ENCODE measurements around the gene FAT1.

The FAT1 gene

GRCh38 chr4:186623546-186623945 is 100.1 kb downstream of the FAT1 start:
- in situ Hi-C loops (cut with HindIII; ENCODE audit: low pct_unique_long_range_greater_than_20kb, low sequenced_read_pairs), result no loop called here
- DNase-seq (ENCODE audit: low read depth in 1 of 2, low spot score in 1 of 2), result no peak
- no peak for TF ChIP-seq JUND (IDR thresholded peaks at IDR 0.05; ENCODE audit: low read depth)

DNA sequence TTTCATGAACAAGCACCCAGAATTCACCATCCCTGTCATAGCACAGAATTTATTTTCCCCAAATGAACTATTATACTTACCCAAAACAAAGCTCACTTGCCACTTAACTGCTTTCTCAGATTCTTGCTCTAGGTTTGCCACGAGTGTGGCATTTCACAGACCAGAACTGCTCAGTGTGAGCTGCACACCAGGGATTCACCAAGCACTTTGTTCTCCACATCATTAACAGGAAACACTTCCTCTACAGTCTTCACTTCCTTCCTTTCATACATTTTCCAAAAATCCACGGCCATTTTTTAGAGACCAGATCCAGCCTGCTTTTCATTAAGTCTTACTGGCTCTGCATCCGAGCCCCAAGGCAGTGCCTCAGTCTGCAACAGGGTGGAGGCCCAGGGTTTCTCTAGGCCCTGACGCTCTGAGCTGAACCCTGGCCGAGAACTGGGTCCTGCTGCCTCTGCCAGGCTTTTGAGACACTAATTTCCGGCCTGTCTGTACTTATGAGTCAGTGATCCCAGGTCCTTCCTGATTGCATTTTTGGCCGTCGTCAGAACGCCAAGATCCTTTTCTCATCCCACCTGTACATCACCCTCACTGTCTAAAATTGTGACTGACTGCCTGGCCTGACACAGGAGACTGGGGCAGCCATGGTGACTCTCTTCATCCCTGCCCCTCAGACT is 100.7 kb downstream of the FAT1 start:
- DNase-seq (ENCODE audit: low read depth in 1 of 2, low spot score in 1 of 2), result no peak
- TF ChIP-seq JUND (IDR thresholded peaks at IDR 0.05; ENCODE audit: low read depth), result no peak
- in situ Hi-C loops (cut with HindIII; ENCODE audit: low pct_unique_long_range_greater_than_20kb, low sequenced_read_pairs), result no loop called here

GRCh38 chr4:186621959-186622553 is 101.6 kb downstream of the FAT1 start:
- DNase-seq (ENCODE audit: low read depth in 1 of 2, low spot score in 1 of 2), result peak in 1 of 2 experiments; percentile 30
- in situ Hi-C loops (cut with HindIII; ENCODE audit: low pct_unique_long_range_greater_than_20kb, low sequenced_read_pairs), result no loop called here
- no peak for TF ChIP-seq JUND (IDR thresholded peaks at IDR 0.05; ENCODE audit: low read depth)

DNA sequence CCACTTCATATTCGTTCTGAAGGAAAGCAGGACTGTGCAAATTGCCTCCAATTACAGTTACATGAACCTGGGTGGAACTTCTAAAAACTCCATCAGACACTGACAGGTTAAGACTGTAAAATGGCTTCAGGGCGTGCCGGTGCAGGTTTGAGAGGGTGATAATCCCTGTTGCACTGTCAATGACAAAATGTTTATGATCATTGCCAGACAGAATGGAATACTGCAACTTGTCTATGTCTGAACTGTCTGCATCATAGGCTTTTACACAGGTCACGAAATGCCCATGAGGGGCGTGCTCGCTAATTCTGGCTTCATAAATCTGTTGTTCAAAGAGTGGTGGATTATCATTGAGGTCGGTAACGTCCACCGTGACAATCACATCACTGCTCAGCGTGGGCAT is 104.6 kb downstream of the FAT1 start:
- in situ Hi-C loops (cut with HindIII; ENCODE audit: low pct_unique_long_range_greater_than_20kb, low sequenced_read_pairs), result no loop called here
- TF ChIP-seq JUND (IDR thresholded peaks at IDR 0.05; ENCODE audit: low read depth), result no peak
- no peak for DNase-seq (ENCODE audit: low read depth in 1 of 2, low spot score in 1 of 2)

DNA sequence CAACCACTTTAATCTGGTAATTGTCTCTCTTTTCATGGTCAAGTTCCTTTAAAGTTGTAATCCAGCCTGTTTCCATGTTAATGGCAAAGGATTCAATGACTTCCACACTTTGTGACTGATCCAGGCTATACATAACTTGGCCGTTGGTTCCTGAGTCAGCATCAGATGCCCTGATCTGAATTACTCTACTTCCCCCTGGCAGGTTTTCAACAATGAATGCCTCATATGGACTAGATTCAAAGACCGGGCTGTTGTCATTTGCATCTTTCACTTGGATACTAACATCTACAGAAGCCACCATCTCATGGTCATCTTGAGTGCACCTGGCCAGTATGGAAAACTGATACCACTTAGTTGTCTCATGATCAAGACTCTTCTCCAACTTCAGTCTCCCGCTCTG is 105.7 kb downstream of the FAT1 start:
- no peak for TF ChIP-seq JUND (IDR thresholded peaks at IDR 0.05; ENCODE audit: low read depth)
- in situ Hi-C loops (cut with HindIII; ENCODE audit: low pct_unique_long_range_greater_than_20kb, low sequenced_read_pairs), result no loop called here
- DNase-seq (ENCODE audit: low read depth in 1 of 2, low spot score in 1 of 2), result no peak

GRCh38 chr4:186607490-186607889 is 116.2 kb downstream of the FAT1 start:
- TF ChIP-seq JUND (IDR thresholded peaks at IDR 0.05; ENCODE audit: low read depth), result no peak
- in situ Hi-C loops (cut with HindIII; ENCODE audit: low pct_unique_long_range_greater_than_20kb, low sequenced_read_pairs), result no loop called here
- DNase-seq (ENCODE audit: low read depth in 1 of 2, low spot score in 1 of 2), result no peak

GRCh38 chr4:186606591-186606992 is 117.1 kb downstream of the FAT1 start:
- in situ Hi-C loops (cut with HindIII; ENCODE audit: low pct_unique_long_range_greater_than_20kb, low sequenced_read_pairs), result no loop called here
- TF ChIP-seq JUND (IDR thresholded peaks at IDR 0.05; ENCODE audit: low read depth), result no peak
- no peak for DNase-seq (ENCODE audit: low read depth in 1 of 2, low spot score in 1 of 2)

GRCh38 chr4:186605261-186605865 is 118.3 kb downstream of the FAT1 start:
- in situ Hi-C loops (cut with HindIII; ENCODE audit: low pct_unique_long_range_greater_than_20kb, low sequenced_read_pairs), result no loop called here
- DNase-seq (ENCODE audit: low read depth in 1 of 2, low spot score in 1 of 2), result no peak
- TF ChIP-seq JUND (IDR thresholded peaks at IDR 0.05; ENCODE audit: low read depth), result no peak

DNA sequence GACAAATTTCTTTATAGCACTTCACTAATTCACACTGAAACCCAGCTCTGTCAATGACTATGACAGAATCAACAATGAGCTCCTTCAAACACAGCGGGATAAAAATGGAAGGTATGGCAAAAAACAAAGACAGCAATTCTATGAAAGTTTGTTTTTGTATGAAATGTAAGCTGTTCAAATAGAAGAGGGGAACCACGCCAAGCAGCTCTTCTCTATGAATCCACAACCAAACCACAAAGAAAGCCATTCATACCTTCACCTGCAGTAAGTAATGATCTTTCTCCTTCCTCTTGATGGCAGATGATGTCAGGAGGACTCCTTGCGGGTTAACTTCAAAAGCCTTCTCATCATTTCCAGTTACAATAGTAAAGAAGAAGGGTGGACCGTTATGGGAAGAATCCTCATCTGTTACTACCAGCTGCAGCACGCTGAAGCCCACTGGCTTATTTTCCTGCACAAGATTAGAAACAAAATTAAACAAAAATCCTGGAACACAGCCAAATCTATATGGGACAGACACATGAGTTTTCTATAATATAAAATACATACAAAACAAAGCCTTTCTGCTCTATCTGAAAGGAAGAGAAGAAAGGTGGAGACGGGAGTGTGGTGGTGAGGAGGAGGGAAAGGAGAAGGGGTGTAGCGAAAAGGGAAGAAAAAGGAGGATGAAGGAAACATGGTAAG is 119.4 kb downstream of the FAT1 start:
- no peak for TF ChIP-seq JUND (IDR thresholded peaks at IDR 0.05; ENCODE audit: low read depth)
- in situ Hi-C loops (cut with HindIII; ENCODE audit: low pct_unique_long_range_greater_than_20kb, low sequenced_read_pairs), result no loop called here
- no peak for DNase-seq (ENCODE audit: low read depth in 1 of 2, low spot score in 1 of 2)

DNA sequence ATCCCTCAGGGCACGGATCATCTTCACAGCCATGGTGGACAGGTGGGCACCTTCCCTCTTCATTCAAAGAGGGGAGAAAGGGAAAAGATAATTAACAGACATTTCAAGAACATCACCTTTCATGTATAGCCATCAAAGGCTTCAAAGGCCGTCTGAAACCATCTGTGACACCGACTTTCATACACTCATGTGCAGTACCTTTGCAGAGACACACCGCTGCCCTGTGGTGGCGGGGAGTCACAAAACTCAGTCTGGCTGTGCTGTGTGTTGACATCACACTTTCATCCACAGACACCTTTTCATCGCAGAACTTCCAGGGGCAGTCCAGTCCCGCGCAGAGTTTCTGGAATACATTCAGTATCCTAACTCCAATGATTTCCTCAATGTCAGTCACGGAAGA is 120.7 kb downstream of the FAT1 start:
- DNase-seq (ENCODE audit: low read depth in 1 of 2, low spot score in 1 of 2), result no peak
- in situ Hi-C loops (cut with HindIII; ENCODE audit: low pct_unique_long_range_greater_than_20kb, low sequenced_read_pairs), result no loop called here

DNA sequence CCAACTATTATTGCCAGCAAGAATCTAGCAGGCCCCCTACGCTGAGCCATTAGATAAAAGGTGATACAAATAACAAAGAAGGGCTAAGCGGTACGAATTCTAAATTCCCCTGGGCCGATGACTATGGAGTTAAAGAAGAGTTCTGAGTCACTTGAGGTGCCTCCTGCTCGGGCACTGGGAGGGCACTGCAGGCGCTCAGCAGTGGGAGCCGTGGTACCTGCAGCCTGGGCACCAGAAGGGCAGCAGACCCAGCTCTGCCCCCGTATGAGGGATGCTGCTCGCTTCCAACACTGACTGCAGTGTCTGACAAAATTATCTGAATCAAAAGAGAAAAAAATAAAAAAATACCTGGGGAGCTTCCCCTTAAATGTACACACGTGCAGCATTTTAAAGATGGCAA is 124.2 kb downstream of the FAT1 start:
- no peak for DNase-seq (ENCODE audit: low read depth in 1 of 2, low spot score in 1 of 2)
- TF ChIP-seq JUND (IDR thresholded peaks at IDR 0.05; ENCODE audit: low read depth), result no peak
- in situ Hi-C loops (cut with HindIII; ENCODE audit: low pct_unique_long_range_greater_than_20kb, low sequenced_read_pairs), result no loop called here

More for the DNA sequence above, 120.7 kb downstream of the FAT1 start:
- TF ChIP-seq JUND (IDR thresholded peaks at IDR 0.05; ENCODE audit: low read depth), result no peak

GRCh38 chr4:186598686-186599085 is 125.0 kb downstream of the FAT1 start:
- in situ Hi-C loops (cut with HindIII; ENCODE audit: low pct_unique_long_range_greater_than_20kb, low sequenced_read_pairs), result no loop called here
- DNase-seq (ENCODE audit: low read depth in 1 of 2, low spot score in 1 of 2), result no peak
- no peak for TF ChIP-seq JUND (IDR thresholded peaks at IDR 0.05; ENCODE audit: low read depth)

- TF ChIP-seq JUND (IDR thresholded peaks at IDR 0.05; ENCODE audit: low read depth), result no peak
- no peak for DNase-seq (ENCODE audit: low read depth in 1 of 2, low spot score in 1 of 2)
- in situ Hi-C loops (cut with HindIII; ENCODE audit: low pct_unique_long_range_greater_than_20kb, low sequenced_read_pairs), result no loop called here
Observed at GRCh38 chr4:186596850-186597390, 126.7 kb downstream of the FAT1 start.
